Trophoblast cell (in vitro differentiated cells and primary cell): ENCODE results near the gene COL6A5.
A peak's percentile ranks its signal among the peaks of the same experiment; 100 is the strongest.

ENCODE experiments used
- DNase-seq, 2 donors: peaks; one replicate each; pipeline ENCODE4 v3.0.0-alpha.2; 2016
- H2AFZ ChIP-seq: 2 replicates; pipeline ENCODE4 v1.6.1; 2013; ENCODE audit warnings: low read length, moderate library complexity, mild to moderate bottlenecking; ENCODE audit not compliant: insufficient read depth, poor library complexity
- H2AK5ac ChIP-seq: 2 replicates; pipeline ENCODE4 v1.6.1; 2013; ENCODE audit warnings: mild to moderate bottlenecking, low read length
- H2BK120ac ChIP-seq: 2 replicates; pipeline ENCODE4 v1.6.1; 2013; ENCODE audit warnings: low read length, mild to moderate bottlenecking, moderate library complexity; ENCODE audit not compliant: insufficient read depth, poor library complexity
- H2BK12ac ChIP-seq: 2 replicates; pipeline ENCODE4 v1.6.1; 2013; ENCODE audit warnings: mild to moderate bottlenecking, low read length, moderate library complexity
- H2BK5ac ChIP-seq: 2 replicates; pipeline ENCODE4 v1.6.1; 2013; ENCODE audit warnings: low read length, low read depth, moderate library complexity, mild to moderate bottlenecking; ENCODE audit not compliant: poor library complexity
- H3K14ac ChIP-seq: 2 replicates; pipeline ENCODE4 v1.6.1; 2013; ENCODE audit warnings: mild to moderate bottlenecking, low read length
- H3K18ac ChIP-seq: 2 replicates; pipeline ENCODE4 v1.6.1; 2013; ENCODE audit warnings: mild to moderate bottlenecking, low read length
- H3K23ac ChIP-seq: 2 replicates; pipeline ENCODE4 v1.6.1; 2013; ENCODE audit warnings: low read length
- H3K27ac ChIP-seq: 2 replicates; pipeline ENCODE4 v1.5.1; 2013; ENCODE audit warnings: low read depth, mild to moderate bottlenecking, inconsistent platforms, low read length, moderate library complexity
- H3K27me3 ChIP-seq: 2 replicates; pipeline ENCODE4 v1.6.1; 2013; ENCODE audit warnings: inconsistent platforms, mild to moderate bottlenecking, low read length, moderate library complexity; ENCODE audit not compliant: insufficient read depth
- H3K36me3 ChIP-seq, 2 experiments: 1 replicate in 1 of 2; 2 replicates in 1 of 2; pipeline ENCODE4 v1.6.1; 2013; ENCODE audit warnings: low read length in 2 of 2, mild to moderate bottlenecking in 2 of 2, moderate library complexity in 1 of 2; ENCODE audit not compliant: insufficient read depth in 2 of 2, control insufficient read depth in 1 of 2
- H3K4ac ChIP-seq: 2 replicates; pipeline ENCODE4 v1.6.1; 2013; ENCODE audit warnings: low read depth, mild to moderate bottlenecking, low read length, moderate library complexity
- H3K4me1 ChIP-seq, 2 experiments: 1 replicate in 1 of 2; 2 replicates in 1 of 2; pipeline ENCODE4 v1.6.1; 2013; ENCODE audit warnings: low read length in 2 of 2, mild to moderate bottlenecking in 2 of 2, moderate library complexity in 1 of 2; ENCODE audit not compliant: insufficient read depth in 2 of 2, control insufficient read depth in 1 of 2
- H3K4me2 ChIP-seq: 2 replicates; pipeline ENCODE4 v1.6.1; 2013; ENCODE audit warnings: inconsistent platforms, mild to moderate bottlenecking, low read length, moderate library complexity
- H3K4me3 ChIP-seq: 2 replicates; pipeline ENCODE4 v1.5.1; 2013; ENCODE audit warnings: mild to moderate bottlenecking, low read depth, low read length, inconsistent platforms
- H3K79me1 ChIP-seq: one replicate; pipeline ENCODE4 v1.6.1; 2013; ENCODE audit warnings: low read length
- H3K79me2 ChIP-seq: 2 replicates; pipeline ENCODE4 v1.6.1; 2013; ENCODE audit warnings: low read length, mild to moderate bottlenecking; ENCODE audit not compliant: control insufficient read depth, insufficient read depth, poor library complexity
- H3K9ac ChIP-seq: 2 replicates; pipeline ENCODE4 v1.6.1; 2013; ENCODE audit warnings: mild to moderate bottlenecking, low read length
- H3K9me3 ChIP-seq: 2 replicates; pipeline ENCODE4 v1.6.1; 2013; ENCODE audit warnings: low read depth, mild to moderate bottlenecking, control low read depth, inconsistent platforms, low read length; ENCODE audit not compliant: insufficient read depth
- H4K12ac ChIP-seq: 2 replicates; pipeline ENCODE4 v1.6.1; 2013; ENCODE audit warnings: low read depth, mild to moderate bottlenecking, low read length, moderate library complexity
- H4K8ac ChIP-seq: 2 replicates; pipeline ENCODE4 v1.6.1; 2013; ENCODE audit warnings: low read depth, mild to moderate bottlenecking, low read length, moderate library complexity
- H4K91ac ChIP-seq: one replicate; pipeline ENCODE4 v1.6.1; 2013; ENCODE audit warnings: low read depth, mild to moderate bottlenecking, low read length, moderate library complexity
- WGBS: extraction: QIAGEN DNeasy Blood & Tissue Kit; methylation state at CpG from one replicate; pipeline ENCODE4 v1.1.7; 2013; ENCODE audit warnings: missing lambda C conversion rate; ENCODE audit not compliant: insufficient read length, insufficient coverage; ENCODE audit errors: extremely low coverage; 5-methylcytosine and 5-hydroxymethylcytosine counted together

COL6A5 gene

DNA sequence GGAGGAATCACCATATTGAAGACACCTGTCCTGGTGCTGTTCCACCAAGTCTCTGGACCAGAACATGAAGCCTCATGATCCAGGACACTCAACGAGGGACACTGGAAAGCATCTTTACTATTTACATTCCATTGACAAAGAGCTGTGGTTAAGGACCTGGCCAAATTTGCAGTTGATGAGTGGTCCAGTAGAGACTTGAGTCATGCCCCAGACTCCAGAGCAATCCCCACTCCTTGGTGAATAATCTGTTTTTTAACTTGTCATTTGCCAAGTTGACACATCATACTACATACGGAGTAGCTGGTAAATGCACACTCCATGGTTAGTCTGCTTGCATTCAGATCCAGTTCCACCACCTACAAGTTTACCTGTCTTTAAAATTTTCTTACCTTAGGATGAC is 170.3 kb downstream of the COL6A5 start:
- no peak overlapping the region for H2BK12ac ChIP-seq
- peaks cover 4% of the 10 kb centered on the region for H3K27me3 ChIP-seq
- H3K9me3 ChIP-seq = no peaks in the 10 kb centered on the region
- no peak overlapping the region for H3K23ac ChIP-seq
- DNase-seq = no peak
- no peak overlapping the region for H2AFZ ChIP-seq
- no peak overlapping the region for H4K91ac ChIP-seq
- H2BK120ac ChIP-seq = no peak overlapping the region
- H3K4me3 ChIP-seq = no peak overlapping the region
- H3K4me2 ChIP-seq = no peak overlapping the region
- H3K4ac ChIP-seq = no peak overlapping the region
- H3K14ac ChIP-seq = no peak overlapping the region
- no peak overlapping the region for H4K12ac ChIP-seq
- no peaks in the 10 kb centered on the region for H3K36me3 ChIP-seq
- WGBS = no CpG with 5 or more reads among the region's 2 CpGs
- H3K79me2 ChIP-seq = no peaks in the 10 kb centered on the region
- no peak overlapping the region for H4K8ac ChIP-seq
- no peak overlapping the region for H2AK5ac ChIP-seq
- no peak overlapping the region for H3K9ac ChIP-seq
- peaks cover 2% of the 10 kb centered on the region in 2 experiments for H3K4me1 ChIP-seq
- peaks cover 2% of the 10 kb centered on the region for H3K79me1 ChIP-seq
- no peak overlapping the region for H3K18ac ChIP-seq
- no peak overlapping the region for H2BK5ac ChIP-seq
- no peak overlapping the region for H3K27ac ChIP-seq

DNA sequence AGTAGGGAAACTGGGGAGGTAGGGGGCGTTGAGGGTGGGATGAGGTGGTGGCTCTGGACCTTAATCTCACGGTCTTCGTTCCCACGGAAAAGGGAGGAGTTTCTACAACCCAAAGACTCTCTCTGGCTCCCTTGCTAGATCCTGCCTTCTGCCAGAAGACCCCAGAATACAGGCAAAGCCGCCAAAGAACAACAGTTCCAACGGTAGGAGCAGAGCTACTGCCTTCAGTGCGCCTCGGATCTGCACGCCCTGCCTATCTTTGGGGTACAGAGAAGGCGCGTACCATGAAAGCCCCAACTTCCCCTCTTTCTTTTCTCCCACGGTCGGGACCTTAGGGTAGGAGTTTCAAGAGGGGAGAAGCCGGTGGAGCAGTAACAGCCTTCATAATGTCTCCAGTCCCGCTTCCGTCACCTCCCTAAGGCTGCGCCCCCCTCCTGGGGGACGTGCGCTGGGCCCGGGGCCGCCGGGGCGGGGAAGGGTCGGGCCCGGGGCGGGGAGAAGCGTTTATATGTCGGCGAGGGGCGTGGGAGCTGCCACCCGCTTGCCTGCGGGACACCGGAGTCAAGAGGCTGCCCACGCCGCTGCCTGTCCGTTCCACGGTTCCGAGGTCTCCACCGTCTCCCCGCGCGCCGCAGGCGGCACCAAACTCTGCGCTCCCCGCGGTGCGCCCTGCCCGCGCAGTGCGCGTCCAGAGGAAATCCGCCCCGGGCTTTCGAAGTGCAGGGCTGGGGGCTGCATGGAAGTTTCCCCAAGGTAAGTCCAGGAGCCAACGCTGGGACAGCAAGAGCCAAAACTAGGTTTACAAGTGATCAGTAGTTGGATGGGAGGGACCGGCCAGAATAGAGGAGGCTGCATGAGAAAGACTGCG is 171.4 kb downstream of the COL6A5 start, which contains the start of gene COL6A6:
COL6A6 (plus strand) TSS at position 533 of the 868 bp plus-strand sequence. CDS start 43,188 bp downstream, outside the sequence.
- H3K4me1 ChIP-seq = peaks cover 2% of the 10 kb centered on the region in 2 experiments
- no peak within 1 kb of the TSS for H2BK12ac ChIP-seq
- H3K4me3 ChIP-seq = peak within 1 kb of the TSS; percentile 74
- H3K23ac ChIP-seq = no peak within 1 kb of the TSS
- no peak within 1 kb of the TSS for H3K14ac ChIP-seq
- H3K9me3 ChIP-seq = no peaks in the 10 kb centered on the region
- H3K36me3 ChIP-seq = no peaks in the 10 kb centered on the region
- WGBS = no CpG with 5 or more reads among the region's 58 CpGs
- H4K12ac ChIP-seq = no peak within 1 kb of the TSS
- peak within 1 kb of the TSS; percentile 17 for H4K8ac ChIP-seq
- no peak within 1 kb of the TSS for H3K4ac ChIP-seq
- peaks cover 2% of the 10 kb centered on the region for H3K79me1 ChIP-seq
- no peak within 1 kb of the TSS for H4K91ac ChIP-seq
- H3K18ac ChIP-seq = no peak within 1 kb of the TSS
- H3K27ac ChIP-seq = no peak within 1 kb of the TSS
- H3K79me2 ChIP-seq = no peaks in the 10 kb centered on the region
- no peak within 1 kb of the TSS for H2AK5ac ChIP-seq
- H2BK120ac ChIP-seq = peak within 1 kb of the TSS; percentile 6
- no peak within 1 kb of the TSS for H2BK5ac ChIP-seq
- H3K9ac ChIP-seq = no peak within 1 kb of the TSS
- no peak for DNase-seq
- H2AFZ ChIP-seq = peak within 1 kb of the TSS; percentile 69
- H3K27me3 ChIP-seq = peaks cover 4% of the 10 kb centered on the region
- peak within 1 kb of the TSS; percentile 76 for H3K4me2 ChIP-seq

- no peak overlapping the region for H3K27ac ChIP-seq
- no peak overlapping the region for H3K9ac ChIP-seq
- H3K79me1 ChIP-seq = peaks cover 2% of the 10 kb centered on the region
- H2BK12ac ChIP-seq = no peak overlapping the region
- H3K14ac ChIP-seq = no peak overlapping the region
- no CpG with 5 or more reads among the region's 11 CpGs for WGBS
- H3K27me3 ChIP-seq = peaks cover 4% of the 10 kb centered on the region
- no peak overlapping the region for H2AK5ac ChIP-seq
- H3K18ac ChIP-seq = no peak overlapping the region
- H2AFZ ChIP-seq = no peak overlapping the region
- no peak overlapping the region for H2BK120ac ChIP-seq
- H4K91ac ChIP-seq = no peak overlapping the region
- no peak for DNase-seq
- H4K8ac ChIP-seq = no peak overlapping the region
- H3K9me3 ChIP-seq = no peaks in the 10 kb centered on the region
- H3K23ac ChIP-seq = no peak overlapping the region
- peak overlapping the region; percentile 76 for H3K4me2 ChIP-seq
- H4K12ac ChIP-seq = no peak overlapping the region
- H3K4ac ChIP-seq = no peak overlapping the region
- no peaks in the 10 kb centered on the region for H3K79me2 ChIP-seq
- H2BK5ac ChIP-seq = no peak overlapping the region
- H3K4me1 ChIP-seq = peaks cover 2% of the 10 kb centered on the region in 2 experiments
- no peaks in the 10 kb centered on the region for H3K36me3 ChIP-seq
- H3K4me3 ChIP-seq = peak overlapping the region; percentile 45
These were observed 172.1 kb downstream of the COL6A5 start for GRCh38 chr3:130517602-130518001.

DNA sequence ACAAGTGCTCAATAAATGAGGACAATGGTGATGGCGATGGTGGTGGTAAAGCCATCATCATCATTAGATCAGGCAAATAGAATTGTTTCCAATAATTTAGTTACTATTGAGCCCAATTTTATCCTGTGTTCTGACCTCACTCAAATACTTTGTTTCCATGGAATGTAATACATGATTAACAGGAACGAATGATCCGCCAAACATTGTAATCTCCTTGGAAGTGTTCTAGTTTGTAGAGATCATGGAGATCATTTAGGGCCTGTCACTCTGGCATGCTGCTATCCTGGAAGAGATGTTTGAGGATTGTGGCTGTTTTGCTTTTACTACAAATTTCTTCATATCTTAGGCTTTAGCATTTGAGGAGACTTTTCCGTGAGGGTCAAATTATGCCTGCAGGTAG is 174.3 kb downstream of the COL6A5 start:
- Histone ChIP-seq H3K14ac (no peak overlapping the region), H3K79me2 (no peaks in the 10 kb centered on the region), H3K18ac (no peak overlapping the region), H3K4me2 (no peak overlapping the region), H3K9me3 (no peaks in the 10 kb centered on the region), H3K4ac (no peak overlapping the region), H3K27me3 (peaks cover 4% of the 10 kb centered on the region), H3K4me1 (peaks cover 2% of the 10 kb centered on the region in 2 experiments), H3K79me1 (peaks cover 2% of the 10 kb centered on the region), H2BK5ac (no peak overlapping the region), H3K4me3 (no peak overlapping the region), H2BK12ac (no peak overlapping the region), H4K12ac (no peak overlapping the region), H3K23ac (no peak overlapping the region), H2AK5ac (no peak overlapping the region), H2AFZ (no peak overlapping the region), H3K36me3 (no peaks in the 10 kb centered on the region), H2BK120ac (no peak overlapping the region), H4K8ac (no peak overlapping the region), H4K91ac (no peak overlapping the region), H3K9ac (no peak overlapping the region), H3K27ac (no peak overlapping the region)
- no peak for DNase-seq
- WGBS = no CpG with 5 or more reads among the region's 4 CpGs
